ENCODE data around the gene LIN7A. TPM values are rescaled to one million over a fixed set of nuclear protein-coding genes. Genes with fewer than 3 reads are reported as not detected.
A peak's percentile ranks its signal among the peaks of the same experiment; 100 is the strongest.

LIN7A gene
- total and polyA plus RNA-seq, 2 of the 4 experiments (the other 2 are of a cell fraction) = 10.8 to 24.7 TPM

- Histone ChIP-seq H3K27me3 (ENCODE audit: control insufficient read depth, insufficient read depth, low read length) (no peaks in the 10 kb centered on the region), H2BK20ac (ENCODE audit: low read depth, low read length) (no peak overlapping the region), H3K4me2 (ENCODE audit: low read depth, low read length) (no peak overlapping the region), H3K23ac (ENCODE audit: low read depth, low read length) (no peak overlapping the region), H2AK9ac (replicated peaks; ENCODE audit: low read depth, low read length, poor library complexity) (no peak overlapping the region), H3K27ac (ENCODE audit: insufficient read depth, low read length) (no peak overlapping the region), H3K9me3 (ENCODE audit: control insufficient read depth, insufficient read depth, low read length) (no peaks in the 10 kb centered on the region), H2BK120ac (ENCODE audit: low read depth, low read length) (no peak overlapping the region), H3K36me3 (ENCODE audit: control insufficient read depth, insufficient read depth, low read length) (no peaks in the 10 kb centered on the region), H3K18ac (ENCODE audit: low read depth, low read length) (no peak overlapping the region), H4K8ac (ENCODE audit: low read depth in 2 of 2, low read length in 2 of 2) (no peak overlapping the region), H3K4me1 (ENCODE audit: control insufficient read depth, insufficient read depth, low read length) (no peaks in the 10 kb centered on the region), H3K9me1 (ENCODE audit: insufficient read depth, low read length) (0 out of 2 replicates have a peak, but pooled peaks cover 3% of the 10 kb centered on the region), H4K5ac (ENCODE audit: low read depth, low read length) (no peak overlapping the region), H3K4ac (ENCODE audit: low read depth, low read length) (no peak overlapping the region; the same call in 1 of the 2 replicates), H2BK5ac (ENCODE audit: low read depth, low read length, poor library complexity, severe bottlenecking) (no peak overlapping the region), H4K91ac (ENCODE audit: insufficient read depth, low read depth, low read length) (no peak overlapping the region), H3K14ac (replicated peaks; ENCODE audit: low read depth, low read length) (no peak overlapping the region), H2AK5ac (ENCODE audit: low read depth, low read length) (no peak overlapping the region), H2BK15ac (ENCODE audit: low read depth, low read length) (no peak overlapping the region), H2AFZ (replicated peaks; ENCODE audit: low read length, poor library complexity) (peak overlapping the region; percentile 5), H3K79me1 (ENCODE audit: low read depth in 1 of 2, low read length in 2 of 2) (no peaks in the 10 kb centered on the region), H4K20me1 (ENCODE audit: insufficient read depth, low read length) (no peaks in the 10 kb centered on the region), H3K56ac (ENCODE audit: extremely low read depth, insufficient read depth, low read length) (no peak overlapping the region), H3K9ac (ENCODE audit: low read depth, low read length) (no peak overlapping the region), H3K4me3 (ENCODE audit: insufficient read depth, low read depth, low read length) (no peak overlapping the region)
- ATAC-seq (ENCODE audit: low read depth) (no peak), DNase-seq (no peak)
- in situ Hi-C loops (cut with MboI; ENCODE audit: low sequenced_read_pairs) (loop anchor here (25.0 kb wide), 1 partner anchor 542 kb away; no protein-coding TSS in a partner anchor), intact Hi-C loops (cut with micrococcal nuclease) (no loop called here), dilution Hi-C loops (cut with HindIII; ENCODE audit: low sequenced_read_pairs, unreplicated experiment) (no loop called here)
- no TSS peak for BruUV-seq (replicated peaks)
- TF ChIP-seq FOS (IDR thresholded peaks at IDR 0.05; ENCODE audit: low read depth, low read length) (no peak), CEBPB (IDR thresholded peaks at IDR 0.05; ENCODE audit: low read depth, low read length) (no peak), CHD1 (IDR thresholded peaks at IDR 0.05; ENCODE audit: low read depth, low read length) (no peak), MXI1 (IDR thresholded peaks at IDR 0.05; ENCODE audit: borderline replicate concordance, low read depth, low read length) (no peak), RCOR1 (IDR thresholded peaks at IDR 0.05; ENCODE audit: insufficient replicate concordance, low read length) (no peak), CTCF (conservative IDR thresholded peaks at IDR 0.05; ENCODE audit: low read depth, low read length) (no peak)
- TF ChIP-seq, protein P1, sequence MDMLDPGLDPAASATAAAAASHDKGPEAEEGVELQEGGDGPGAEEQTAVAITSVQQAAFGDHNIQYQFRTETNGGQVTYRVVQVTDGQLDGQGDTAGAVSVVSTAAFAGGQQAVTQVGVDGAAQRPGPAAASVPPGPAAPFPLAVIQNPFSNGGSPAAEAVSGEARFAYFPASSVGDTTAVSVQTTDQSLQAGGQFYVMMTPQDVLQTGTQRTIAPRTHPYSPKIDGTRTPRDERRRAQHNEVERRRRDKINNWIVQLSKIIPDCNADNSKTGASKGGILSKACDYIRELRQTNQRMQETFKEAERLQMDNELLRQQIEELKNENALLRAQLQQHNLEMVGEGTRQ (IDR thresholded peaks at IDR 0.05; ENCODE audit: low read depth, low read length) = no peak
- WGBS, 2 experiments (ENCODE audit: extremely low coverage in 2 of 2, insufficient read length in 1 of 2) = no CpG with 5 or more reads among the region's 3 CpGs
- POLR2A ChIA-PET (ENCODE audit: unreplicated experiment) = no interaction called here
- CTCF ChIA-PET = no interaction called here
Observed at GRCh38 chr12:80754274-80754673, 183.5 kb downstream of the LIN7A start.

All from IMR-90 (cell line).